ENCODE results near the gene TGFBR3. TPM values are rescaled to one million over a fixed set of nuclear protein-coding genes. Genes with fewer than 3 reads are reported as not detected.

Gene TGFBR3
- total RNA-seq, 1 experiment from 2014 or later, result 4.2 TPM

DNA sequence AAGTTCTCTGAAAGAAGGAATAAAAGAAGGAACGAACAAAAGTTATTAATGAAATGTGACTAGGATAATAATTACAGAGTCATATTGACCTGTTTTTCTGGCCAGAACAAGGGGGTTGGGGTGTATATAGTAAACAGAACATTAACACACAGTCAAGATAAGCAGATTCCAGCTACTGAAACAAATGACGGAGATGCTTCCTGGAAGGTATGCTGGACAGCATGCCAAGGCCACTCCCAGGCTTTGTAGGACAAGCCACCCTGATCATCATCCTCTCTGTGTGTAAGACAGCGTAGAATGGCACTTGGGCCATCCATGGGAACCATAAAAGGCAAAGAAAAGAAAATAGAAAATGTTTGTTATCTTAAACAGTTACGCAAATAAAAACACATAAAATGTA, 120.7 kb downstream of the TGFBR3 start:
- ATAC-seq, result no peak
- peaks cover 29% of the 10 kb centered on the region for H3K4me1 Mint-ChIP-seq
- no peaks in the 10 kb centered on the region for H3K36me3 Mint-ChIP-seq
- no peaks in the 10 kb centered on the region for H3K27me3 Mint-ChIP-seq (ENCODE audit: low read depth)
- H3K27ac Mint-ChIP-seq, result no peak overlapping the region
- no peak overlapping the region for H3K4me3 Mint-ChIP-seq
- ChIA-PET CTCF (interaction anchor here (1.3 kb wide), 1 partner anchor 10 kb away, joined by 6 read pairs; no protein-coding TSS in a partner anchor), POLR2A (interaction anchor here (0.6 kb wide), 1 partner anchor 191 kb away, joined by 4 read pairs; no protein-coding TSS in a partner anchor)
- TF ChIP-seq, protein P1, sequence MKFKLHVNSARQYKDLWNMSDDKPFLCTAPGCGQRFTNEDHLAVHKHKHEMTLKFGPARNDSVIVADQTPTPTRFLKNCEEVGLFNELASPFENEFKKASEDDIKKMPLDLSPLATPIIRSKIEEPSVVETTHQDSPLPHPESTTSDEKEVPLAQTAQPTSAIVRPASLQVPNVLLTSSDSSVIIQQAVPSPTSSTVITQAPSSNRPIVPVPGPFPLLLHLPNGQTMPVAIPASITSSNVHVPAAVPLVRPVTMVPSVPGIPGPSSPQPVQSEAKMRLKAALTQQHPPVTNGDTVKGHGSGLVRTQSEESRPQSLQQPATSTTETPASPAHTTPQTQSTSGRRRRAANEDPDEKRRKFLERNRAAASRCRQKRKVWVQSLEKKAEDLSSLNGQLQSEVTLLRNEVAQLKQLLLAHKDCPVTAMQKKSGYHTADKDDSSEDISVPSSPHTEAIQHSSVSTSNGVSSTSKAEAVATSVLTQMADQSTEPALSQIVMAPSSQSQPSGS (CRISPR knock-in tag; IDR thresholded peaks at IDR 0.05; ENCODE audit: borderline replicate concordance, low read depth), result no peak
- TF ChIP-seq, protein P2, sequence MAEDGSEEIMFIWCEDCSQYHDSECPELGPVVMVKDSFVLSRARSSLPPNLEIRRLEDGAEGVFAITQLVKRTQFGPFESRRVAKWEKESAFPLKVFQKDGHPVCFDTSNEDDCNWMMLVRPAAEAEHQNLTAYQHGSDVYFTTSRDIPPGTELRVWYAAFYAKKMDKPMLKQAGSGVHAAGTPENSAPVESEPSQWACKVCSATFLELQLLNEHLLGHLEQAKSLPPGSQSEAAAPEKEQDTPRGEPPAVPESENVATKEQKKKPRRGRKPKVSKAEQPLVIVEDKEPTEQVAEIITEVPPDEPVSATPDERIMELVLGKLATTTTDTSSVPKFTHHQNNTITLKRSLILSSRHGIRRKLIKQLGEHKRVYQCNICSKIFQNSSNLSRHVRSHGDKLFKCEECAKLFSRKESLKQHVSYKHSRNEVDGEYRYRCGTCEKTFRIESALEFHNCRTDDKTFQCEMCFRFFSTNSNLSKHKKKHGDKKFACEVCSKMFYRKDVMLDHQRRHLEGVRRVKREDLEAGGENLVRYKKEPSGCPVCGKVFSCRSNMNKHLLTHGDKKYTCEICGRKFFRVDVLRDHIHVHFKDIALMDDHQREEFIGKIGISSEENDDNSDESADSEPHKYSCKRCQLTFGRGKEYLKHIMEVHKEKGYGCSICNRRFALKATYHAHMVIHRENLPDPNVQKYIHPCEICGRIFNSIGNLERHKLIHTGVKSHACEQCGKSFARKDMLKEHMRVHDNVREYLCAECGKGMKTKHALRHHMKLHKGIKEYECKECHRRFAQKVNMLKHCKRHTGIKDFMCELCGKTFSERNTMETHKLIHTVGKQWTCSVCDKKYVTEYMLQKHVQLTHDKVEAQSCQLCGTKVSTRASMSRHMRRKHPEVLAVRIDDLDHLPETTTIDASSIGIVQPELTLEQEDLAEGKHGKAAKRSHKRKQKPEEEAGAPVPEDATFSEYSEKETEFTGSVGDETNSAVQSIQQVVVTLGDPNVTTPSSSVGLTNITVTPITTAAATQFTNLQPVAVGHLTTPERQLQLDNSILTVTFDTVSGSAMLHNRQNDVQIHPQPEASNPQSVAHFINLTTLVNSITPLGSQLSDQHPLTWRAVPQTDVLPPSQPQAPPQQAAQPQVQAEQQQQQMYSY (CRISPR knock-in tag; IDR thresholded peaks at IDR 0.05), result no peak
- TF ChIP-seq, protein P3, sequence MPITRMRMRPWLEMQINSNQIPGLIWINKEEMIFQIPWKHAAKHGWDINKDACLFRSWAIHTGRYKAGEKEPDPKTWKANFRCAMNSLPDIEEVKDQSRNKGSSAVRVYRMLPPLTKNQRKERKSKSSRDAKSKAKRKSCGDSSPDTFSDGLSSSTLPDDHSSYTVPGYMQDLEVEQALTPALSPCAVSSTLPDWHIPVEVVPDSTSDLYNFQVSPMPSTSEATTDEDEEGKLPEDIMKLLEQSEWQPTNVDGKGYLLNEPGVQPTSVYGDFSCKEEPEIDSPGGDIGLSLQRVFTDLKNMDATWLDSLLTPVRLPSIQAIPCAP (CRISPR knock-in tag; IDR thresholded peaks at IDR 0.05), result no peak
- TF ChIP-seq, protein P4, sequence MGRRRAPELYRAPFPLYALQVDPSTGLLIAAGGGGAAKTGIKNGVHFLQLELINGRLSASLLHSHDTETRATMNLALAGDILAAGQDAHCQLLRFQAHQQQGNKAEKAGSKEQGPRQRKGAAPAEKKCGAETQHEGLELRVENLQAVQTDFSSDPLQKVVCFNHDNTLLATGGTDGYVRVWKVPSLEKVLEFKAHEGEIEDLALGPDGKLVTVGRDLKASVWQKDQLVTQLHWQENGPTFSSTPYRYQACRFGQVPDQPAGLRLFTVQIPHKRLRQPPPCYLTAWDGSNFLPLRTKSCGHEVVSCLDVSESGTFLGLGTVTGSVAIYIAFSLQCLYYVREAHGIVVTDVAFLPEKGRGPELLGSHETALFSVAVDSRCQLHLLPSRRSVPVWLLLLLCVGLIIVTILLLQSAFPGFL (CRISPR knock-in tag; IDR thresholded peaks at IDR 0.05; ENCODE audit: borderline replicate concordance), result no peak
- TF ChIP-seq SP1 (CRISPR knock-in tag; conservative IDR thresholded peaks at IDR 0.05) (no peak), GTF2I (CRISPR knock-in tag; conservative IDR thresholded peaks at IDR 0.05) (no peak), HMGA2 (CRISPR knock-in tag; IDR thresholded peaks at IDR 0.05) (no peak), ZNF138 (CRISPR knock-in tag; conservative IDR thresholded peaks at IDR 0.05) (no peak), SMAD4 (CRISPR knock-in tag; IDR thresholded peaks at IDR 0.05) (no peak), NR3C1 (CRISPR knock-in tag; conservative IDR thresholded peaks at IDR 0.05; ENCODE audit: low read depth) (no peak)
- TF ChIP-seq, protein P5, sequence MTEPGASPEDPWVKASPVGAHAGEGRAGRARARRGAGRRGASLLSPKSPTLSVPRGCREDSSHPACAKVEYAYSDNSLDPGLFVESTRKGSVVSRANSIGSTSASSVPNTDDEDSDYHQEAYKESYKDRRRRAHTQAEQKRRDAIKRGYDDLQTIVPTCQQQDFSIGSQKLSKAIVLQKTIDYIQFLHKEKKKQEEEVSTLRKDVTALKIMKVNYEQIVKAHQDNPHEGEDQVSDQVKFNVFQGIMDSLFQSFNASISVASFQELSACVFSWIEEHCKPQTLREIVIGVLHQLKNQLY (CRISPR knock-in tag; IDR thresholded peaks at IDR 0.05), result no peak
- TF ChIP-seq, protein P6, sequence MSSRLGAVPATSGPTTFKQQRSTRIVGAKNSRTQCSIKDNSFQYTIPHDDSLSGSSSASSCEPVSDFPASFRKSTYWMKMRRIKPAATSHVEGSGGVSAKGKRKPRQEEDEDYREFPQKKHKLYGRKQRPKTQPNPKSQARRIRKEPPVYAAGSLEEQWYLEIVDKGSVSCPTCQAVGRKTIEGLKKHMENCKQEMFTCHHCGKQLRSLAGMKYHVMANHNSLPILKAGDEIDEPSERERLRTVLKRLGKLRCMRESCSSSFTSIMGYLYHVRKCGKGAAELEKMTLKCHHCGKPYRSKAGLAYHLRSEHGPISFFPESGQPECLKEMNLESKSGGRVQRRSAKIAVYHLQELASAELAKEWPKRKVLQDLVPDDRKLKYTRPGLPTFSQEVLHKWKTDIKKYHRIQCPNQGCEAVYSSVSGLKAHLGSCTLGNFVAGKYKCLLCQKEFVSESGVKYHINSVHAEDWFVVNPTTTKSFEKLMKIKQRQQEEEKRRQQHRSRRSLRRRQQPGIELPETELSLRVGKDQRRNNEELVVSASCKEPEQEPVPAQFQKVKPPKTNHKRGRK (CRISPR knock-in tag; IDR thresholded peaks at IDR 0.05; ENCODE audit: borderline replicate concordance), result no peak
- TF ChIP-seq, protein P7, sequence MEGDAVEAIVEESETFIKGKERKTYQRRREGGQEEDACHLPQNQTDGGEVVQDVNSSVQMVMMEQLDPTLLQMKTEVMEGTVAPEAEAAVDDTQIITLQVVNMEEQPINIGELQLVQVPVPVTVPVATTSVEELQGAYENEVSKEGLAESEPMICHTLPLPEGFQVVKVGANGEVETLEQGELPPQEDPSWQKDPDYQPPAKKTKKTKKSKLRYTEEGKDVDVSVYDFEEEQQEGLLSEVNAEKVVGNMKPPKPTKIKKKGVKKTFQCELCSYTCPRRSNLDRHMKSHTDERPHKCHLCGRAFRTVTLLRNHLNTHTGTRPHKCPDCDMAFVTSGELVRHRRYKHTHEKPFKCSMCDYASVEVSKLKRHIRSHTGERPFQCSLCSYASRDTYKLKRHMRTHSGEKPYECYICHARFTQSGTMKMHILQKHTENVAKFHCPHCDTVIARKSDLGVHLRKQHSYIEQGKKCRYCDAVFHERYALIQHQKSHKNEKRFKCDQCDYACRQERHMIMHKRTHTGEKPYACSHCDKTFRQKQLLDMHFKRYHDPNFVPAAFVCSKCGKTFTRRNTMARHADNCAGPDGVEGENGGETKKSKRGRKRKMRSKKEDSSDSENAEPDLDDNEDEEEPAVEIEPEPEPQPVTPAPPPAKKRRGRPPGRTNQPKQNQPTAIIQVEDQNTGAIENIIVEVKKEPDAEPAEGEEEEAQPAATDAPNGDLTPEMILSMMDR (IDR thresholded peaks at IDR 0.05), result no peak
- no peaks in the 10 kb centered on the region for H3K9me3 Mint-ChIP-seq
- DNase-seq (ENCODE audit: low spot score), result no peak
